Upper lobe of left lung (tissue), 6 donors: ENCODE data around the gene HMGB1. TPM values are rescaled to one million over a fixed set of nuclear protein-coding genes. Genes with fewer than 3 reads are reported as not detected.
A peak's percentile ranks its signal among the peaks of the same experiment; 100 is the strongest.
"Not testable (repeated sequence)": the region's sequence is repeated elsewhere in the genome, so short reads cannot be mapped to it uniquely, and the experiment has no call there.

Experiments used
- ATAC-seq, 2 donors: fragments of 200-7000 bp; cut with Tn5 transposase; one replicate each; pipeline ENCODE4 v1.9.1; 2022; ENCODE audit warnings: mild to moderate bottlenecking in 2 of 2, moderate library complexity in 2 of 2; ENCODE audit not compliant: low FRiP score in 2 of 2
- DNase-seq, 2 donors: peaks; one replicate each; pipeline ENCODE4 v3.0.0-alpha.2; 2019 to 2020
- H3K27ac ChIP-seq, 4 donors: fragments of 200-600 bp; sonication (generic); one replicate each; pipeline ENCODE4 v1.5.1; 2016 to 2019
- H3K27me3 ChIP-seq, 4 donors: fragments of 200-600 bp; sonication (generic); one replicate each; pipeline ENCODE4 v1.5.1; 2017 to 2019
- H3K36me3 ChIP-seq, 4 donors: fragments of 200-600 bp; sonication (generic); one replicate each; pipeline ENCODE4 v1.5.1; 2016 to 2019
- H3K4me1 ChIP-seq, 4 donors: fragments of 200-600 bp; sonication (generic); one replicate each; pipeline ENCODE4 v1.5.1; 2018 to 2019
- H3K4me3 ChIP-seq, 4 donors: fragments of 200-600 bp; sonication (generic); one replicate each; pipeline ENCODE4 v1.5.1; 2017 to 2019; ENCODE audit warnings: mild to moderate bottlenecking in 2 of 4, moderate library complexity in 1 of 4
- H3K9me3 ChIP-seq, 4 donors: fragments of 200-600 bp; sonication (generic); one replicate each; pipeline ENCODE4 v1.5.1; 2018 to 2019
- EP300 ChIP-seq, 4 donors: sonication (generic); formaldehyde crosslinking; IDR thresholded peaks; one replicate each; pipeline ENCODE4 v1.5.1; 2017; ENCODE audit warnings: antibody characterized with exemption in 4 of 4, control low read depth in 2 of 4
- POLR2A ChIP-seq, 4 donors: fragments of 450-650 bp; IDR thresholded peaks; one replicate each; pipeline ENCODE4 v1.5.1; 2016 to 2017; ENCODE audit warnings: antibody characterized with exemption in 4 of 4, mild to moderate bottlenecking in 2 of 4
- POLR2AphosphoS5 ChIP-seq, 2 donors: sonication (generic); formaldehyde crosslinking; IDR thresholded peaks; one replicate each; pipeline ENCODE4 v1.5.1; 2017; ENCODE audit warnings: antibody characterized with exemption in 2 of 2
- WGBS, 2 donors: methylation state at CpG; one replicate each; pipeline ENCODE4 v1.1.5; 2017 to 2018; 5-methylcytosine and 5-hydroxymethylcytosine counted together
- total RNA-seq, 6 donors: library from RNA; depleted of rRNA in 4 of 6; stranded (reverse); fragments of >200 nt in 4 of 6; gene quantifications; one replicate each; pipeline versions ENCODE4 v1.1.0 to v1.2.1, GENCODE V29; 2016 to 2021
- TF ChIP-seq, protein P1 (sequence below), 6 experiments: fragments of 450-650 bp in 4 of 6; fragments of 200-600 bp in 2 of 6; sonication (generic) in 2 of 6; IDR thresholded peaks; one replicate each; pipeline ENCODE4 v1.5.1; 2016 to 2019; ENCODE audit warnings: antibody characterized with exemption in 6 of 6
- donor health status: DM: no; HTN: no; CAD: no; lungs with moderate emphysema.
- donor health status: DM: no; HTN: yes; CAD: no; lungs with severe emphysema.

HMGB1 gene
- total RNA-seq, 6 donors from 2014 or later = 124 to 300 (median 195) TPM

DNA sequence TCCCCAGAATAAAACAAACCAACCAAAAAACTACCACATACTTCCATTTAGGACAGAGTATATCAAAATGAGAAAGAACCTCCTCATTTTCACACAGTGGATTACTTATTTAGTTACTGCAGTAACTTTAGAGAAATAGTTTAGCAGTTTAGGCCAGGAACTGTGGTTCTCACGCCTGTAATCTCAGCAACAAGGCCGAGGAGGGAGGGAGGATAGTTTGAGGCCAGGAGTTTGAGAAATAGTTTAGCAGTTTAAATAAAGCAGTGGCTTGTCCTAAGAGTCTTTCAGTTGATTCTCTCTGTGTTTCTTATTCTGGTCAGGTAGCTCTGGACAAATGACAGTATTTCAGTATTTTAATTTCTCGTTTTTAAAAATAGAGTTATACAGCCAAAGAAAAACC lies 9.4 kb downstream of the HMGB1 start:
- no peak overlapping the region for H3K4me3 ChIP-seq
- H3K9me3 ChIP-seq = no peaks in the 10 kb centered on the region
- WGBS, 2 donors = 77 to 78% methylated on average over 3 of the region's 3 CpGs
- peaks cover 0 to 4% (median 2%) of the 10 kb centered on the region in 4 donors for H3K4me1 ChIP-seq
- DNase-seq (no peak), ATAC-seq (no peak)
- TF ChIP-seq POLR2A (IDR thresholded peaks at IDR 0.05) (no peak), EP300 (IDR thresholded peaks at IDR 0.05) (no peak), POLR2AphosphoS5 (IDR thresholded peaks at IDR 0.05) (no peak)
- TF ChIP-seq, protein P1, sequence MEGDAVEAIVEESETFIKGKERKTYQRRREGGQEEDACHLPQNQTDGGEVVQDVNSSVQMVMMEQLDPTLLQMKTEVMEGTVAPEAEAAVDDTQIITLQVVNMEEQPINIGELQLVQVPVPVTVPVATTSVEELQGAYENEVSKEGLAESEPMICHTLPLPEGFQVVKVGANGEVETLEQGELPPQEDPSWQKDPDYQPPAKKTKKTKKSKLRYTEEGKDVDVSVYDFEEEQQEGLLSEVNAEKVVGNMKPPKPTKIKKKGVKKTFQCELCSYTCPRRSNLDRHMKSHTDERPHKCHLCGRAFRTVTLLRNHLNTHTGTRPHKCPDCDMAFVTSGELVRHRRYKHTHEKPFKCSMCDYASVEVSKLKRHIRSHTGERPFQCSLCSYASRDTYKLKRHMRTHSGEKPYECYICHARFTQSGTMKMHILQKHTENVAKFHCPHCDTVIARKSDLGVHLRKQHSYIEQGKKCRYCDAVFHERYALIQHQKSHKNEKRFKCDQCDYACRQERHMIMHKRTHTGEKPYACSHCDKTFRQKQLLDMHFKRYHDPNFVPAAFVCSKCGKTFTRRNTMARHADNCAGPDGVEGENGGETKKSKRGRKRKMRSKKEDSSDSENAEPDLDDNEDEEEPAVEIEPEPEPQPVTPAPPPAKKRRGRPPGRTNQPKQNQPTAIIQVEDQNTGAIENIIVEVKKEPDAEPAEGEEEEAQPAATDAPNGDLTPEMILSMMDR (IDR thresholded peaks at IDR 0.05) = no peak
- H3K36me3 ChIP-seq = peaks cover 0 to 16% (median 0%) of the 10 kb centered on the region in 4 donors
- H3K27ac ChIP-seq = no peak overlapping the region
- H3K27me3 ChIP-seq = no peaks in the 10 kb centered on the region

DNA sequence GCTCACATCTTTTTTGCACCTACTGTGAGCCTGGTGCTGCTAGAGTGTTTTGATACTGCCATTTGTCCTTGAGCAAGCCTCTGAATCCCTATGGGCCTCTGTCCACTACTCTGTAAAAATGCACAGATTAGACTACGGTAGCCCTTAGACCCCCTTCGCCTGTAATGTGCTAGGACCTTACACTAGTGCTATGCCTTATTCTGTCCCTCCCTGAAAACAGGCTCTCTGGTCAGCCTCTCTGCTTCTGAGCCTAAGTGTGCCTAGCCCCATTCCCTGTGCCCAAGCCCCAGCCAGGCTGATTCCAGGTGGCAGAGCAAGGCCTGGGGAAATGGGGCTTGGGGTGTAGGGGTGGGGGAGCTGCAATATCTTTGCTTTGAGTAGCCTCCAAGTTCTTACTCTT lies 10.7 kb downstream of the HMGB1 start:
- H3K36me3 ChIP-seq = peaks cover 0 to 16% (median 0%) of the 10 kb centered on the region in 4 donors
- no peak for ATAC-seq
- no peak for DNase-seq
- H3K4me3 ChIP-seq = no peak overlapping the region
- peaks cover 0 to 4% (median 2%) of the 10 kb centered on the region in 4 donors for H3K4me1 ChIP-seq
- WGBS, 2 donors = 87 to 93% methylated on average over 2 of the region's 2 CpGs
- TF ChIP-seq POLR2A (IDR thresholded peaks at IDR 0.05) = no peak
- TF ChIP-seq, protein P1 (IDR thresholded peaks at IDR 0.05) = no peak
- no peak for TF ChIP-seq POLR2AphosphoS5 (IDR thresholded peaks at IDR 0.05)
- TF ChIP-seq EP300 (IDR thresholded peaks at IDR 0.05) = no peak
- no peak overlapping the region for H3K27ac ChIP-seq
- H3K9me3 ChIP-seq = no peaks in the 10 kb centered on the region
- H3K27me3 ChIP-seq = no peaks in the 10 kb centered on the region

DNA sequence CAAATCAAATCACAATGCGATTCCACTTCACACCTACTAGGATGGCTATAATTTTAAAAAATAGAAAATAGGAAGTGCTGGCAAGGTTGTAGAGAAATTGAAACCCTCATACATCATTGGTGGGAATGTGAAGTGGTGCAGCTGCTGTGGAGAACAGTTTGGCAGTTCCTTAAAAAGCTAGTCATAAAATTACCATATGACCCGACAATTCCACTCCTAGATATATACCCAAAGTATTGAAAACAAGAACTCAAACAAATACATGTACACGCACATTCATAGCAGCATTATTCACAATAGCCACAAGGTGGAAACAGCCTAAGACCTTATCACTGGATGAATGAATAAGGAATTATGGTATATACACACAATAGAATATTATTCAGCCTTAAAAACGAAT lies 12.0 kb downstream of the HMGB1 start:
- no peak overlapping the region for H3K27ac ChIP-seq
- H3K9me3 ChIP-seq = no peaks in the 10 kb centered on the region
- no peak for DNase-seq
- peaks cover 0 to 3% (median 0%) of the 10 kb centered on the region in 4 donors for H3K36me3 ChIP-seq
- no peak for ATAC-seq
- no peak overlapping the region for H3K4me3 ChIP-seq
- TF ChIP-seq, protein P1 (IDR thresholded peaks at IDR 0.05) = peak in 1 of 6 experiments; percentile 27
- TF ChIP-seq POLR2AphosphoS5 (IDR thresholded peaks at IDR 0.05) = no peak
- WGBS, 2 donors = 79 to 81% methylated on average over 4 of the region's 4 CpGs
- H3K4me1 ChIP-seq = no peaks in the 10 kb centered on the region
- no peaks in the 10 kb centered on the region for H3K27me3 ChIP-seq

DNA sequence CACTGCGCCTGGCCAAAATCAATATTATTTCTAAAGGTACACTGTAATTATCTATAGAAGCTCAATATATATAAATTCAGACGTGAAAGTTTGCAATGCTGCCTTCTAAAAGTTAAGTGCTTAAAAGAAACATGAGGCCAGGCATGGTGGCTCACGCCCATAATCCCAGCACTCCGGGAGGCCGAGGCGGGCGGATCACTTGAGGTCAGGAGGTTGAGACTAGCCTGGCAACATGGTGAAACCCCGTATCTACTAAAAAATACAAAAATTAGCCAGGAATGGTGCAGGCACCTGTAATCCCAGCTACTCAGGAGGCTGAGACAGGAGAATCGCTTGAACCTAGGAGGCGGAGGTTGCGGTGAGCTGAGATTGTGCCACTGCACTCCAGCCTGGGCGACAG lies 14.3 kb downstream of the HMGB1 start:
- H3K27me3 ChIP-seq, H3K4me3 ChIP-seq, H3K36me3 ChIP-seq, ATAC-seq, H3K27ac ChIP-seq, H3K4me1 ChIP-seq, H3K9me3 ChIP-seq: not testable (repeated sequence)
- WGBS, 2 donors = 92 to 97% methylated on average over 12 of the region's 12 CpGs
- peak in 1 of 2 donors; percentile 34 for DNase-seq

DNA sequence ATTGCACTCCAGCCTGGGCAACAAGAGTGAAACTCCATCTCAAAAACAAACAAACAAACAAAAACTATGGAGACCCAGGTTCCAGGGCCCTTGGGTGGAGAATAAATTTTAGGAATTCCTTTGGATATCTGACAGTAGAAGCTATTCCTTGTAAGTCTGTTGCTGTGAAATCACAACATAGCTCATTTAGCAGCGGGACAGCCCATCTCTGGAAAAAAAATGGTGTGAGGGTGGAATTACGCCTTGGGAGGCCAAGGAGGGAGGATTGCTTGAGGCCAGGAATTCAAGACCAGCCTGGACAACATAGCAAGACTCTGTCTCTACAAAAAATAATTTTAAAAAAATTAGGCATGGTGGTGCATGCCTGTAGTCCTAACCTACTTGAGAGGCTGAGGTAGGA lies 15.7 kb downstream of the HMGB1 start:
- no peaks in the 10 kb centered on the region for H3K9me3 ChIP-seq
- DNase-seq = no peak
- H3K4me1 ChIP-seq = peaks cover 9 to 15% (median 13%) of the 10 kb centered on the region in 4 donors
- 98 to 100% methylated on average over 2 of the region's 2 CpGs for WGBS, 2 donors
- no peak overlapping the region for H3K27ac ChIP-seq
- no peak for ATAC-seq
- no peaks in the 10 kb centered on the region for H3K36me3 ChIP-seq
- TF ChIP-seq EP300 (IDR thresholded peaks at IDR 0.05) (no peak), POLR2A (IDR thresholded peaks at IDR 0.05) (no peak), POLR2AphosphoS5 (IDR thresholded peaks at IDR 0.05) (no peak)
- TF ChIP-seq, protein P1 (IDR thresholded peaks at IDR 0.05) = no peak
- H3K27me3 ChIP-seq = no peaks in the 10 kb centered on the region
- no peak overlapping the region for H3K4me3 ChIP-seq
